Right lung (tissue), 5 donors: ENCODE results near the gene NT5DC4. TPM values are rescaled to one million over a fixed set of nuclear protein-coding genes. Genes with fewer than 3 reads are reported as not detected.

ENCODE experiments used
- DNase-seq, 2 donors: peaks; one replicate each; pipeline ENCODE4 v3.0.0-alpha.2; 2013
- polyA plus RNA-seq, 5 donors: library from polyadenylated mRNA; unstranded; fragments of 120-200 nt; gene quantifications; one replicate each; pipeline versions ENCODE4 v1.2.1 to v1.2.3, GENCODE V29; 2013; ENCODE audit warnings: inconsistent platforms in 1 of 5, low replicate concordance in 1 of 5; ENCODE audit not compliant: insufficient read length in 5 of 5, insufficient read depth in 1 of 5

The NT5DC4 gene
- polyA plus RNA-seq, 5 donors = 0.06 to 0.13 TPM; not detected in 3

- DNase-seq = no peak
Measured at GRCh38 chr2:112784199-112785189, 63.7 kb downstream of the NT5DC4 start, which contains the start of gene IL1A. TSS of gene IL1A (minus strand) at chr2:112784493. CDS start at chr2:112783770, 723 bp downstream.

GRCh38 chr2:112787294-112787693 is 66.5 kb downstream of the NT5DC4 start:
- no peak for DNase-seq

GRCh38 chr2:112787729-112788393 is 67.0 kb downstream of the NT5DC4 start:
- no peak for DNase-seq

- DNase-seq = no peak
Measured at GRCh38 chr2:112788653-112789052, 67.8 kb downstream of the NT5DC4 start.

Other genes starting within 250 kb of the NT5DC4 start
- gene TTL, start 238.9 kb upstream of the NT5DC4 start, polyA plus RNA-seq = 10 to 100 TPM; 44.3 to 54.3 (median 51.1) TPM
- gene POLR1B, start 178.6 kb upstream of the NT5DC4 start, polyA plus RNA-seq = 10 to 100 TPM; 15.2 to 29.8 (median 19.9) TPM
- 10 to 100 TPM; 19.8 to 35.4 (median 24.2) TPM for gene CHCHD5, start 136.4 kb upstream of the NT5DC4 start, polyA plus RNA-seq
- 10 to 100 TPM; 29.8 to 40.3 (median 35.7) TPM for gene SLC20A1, start 75.1 kb upstream of the NT5DC4 start, polyA plus RNA-seq
- 10 to 100 TPM in 4 of 5 donors, 1 to 10 TPM in 1; 8.8 to 35.9 (median 18.0) TPM for gene CKAP2L, start 43.6 kb downstream of the NT5DC4 start, polyA plus RNA-seq
- under 1 TPM in 2 of 5 donors, not detected in 3; 0.12 to 0.20 TPM for gene IL1A, start 63.5 kb downstream of the NT5DC4 start, polyA plus RNA-seq
- 1 to 10 TPM in 4 of 5 donors, under 1 TPM in 1; 0.37 to 2.9 (median 1.2) TPM for gene IL1B, start 115.8 kb downstream of the NT5DC4 start, polyA plus RNA-seq
- under 1 TPM; 0.18 to 0.65 (median 0.27) TPM for gene IL37, start 190.1 kb downstream of the NT5DC4 start, polyA plus RNA-seq